DND-41 (cell line): ENCODE measurements around the gene SLC2A1.

Experiments used
- CTCF ChIP-seq: IDR thresholded peaks from 2 replicates; pipeline ENCODE4 v1.5.1; 2012; ENCODE audit warnings: borderline replicate concordance, low read length, moderate library complexity, mild to moderate bottlenecking; ENCODE audit not compliant: poor library complexity, severe bottlenecking; ENCODE audit errors: extremely low read depth
- EZH2 ChIP-seq: IDR thresholded peaks from 3 replicates; pipeline ENCODE4 v1.6.1; 2012; ENCODE audit warnings: borderline replicate concordance, low read depth, mild to moderate bottlenecking, moderate library complexity, low read length, inconsistent platforms; ENCODE audit not compliant: severe bottlenecking

- TF ChIP-seq CTCF: no peak
- TF ChIP-seq EZH2: no peak
Measured at GRCh38 chr1:42937141-42937696, 21.4 kb downstream of the SLC2A1 start.
